Measurements from ENCODE around the gene CAMK1D. TPM values are rescaled to one million over a fixed set of nuclear protein-coding genes. Genes with fewer than 3 reads are reported as not detected.

CAMK1D gene
- total and polyA plus RNA-seq, 10 of the 15 experiments (the other 5 are each of a cell fraction or from before 2014, with no cell fraction given), result 2.1 to 35.5 (median 14.7) TPM

DNA sequence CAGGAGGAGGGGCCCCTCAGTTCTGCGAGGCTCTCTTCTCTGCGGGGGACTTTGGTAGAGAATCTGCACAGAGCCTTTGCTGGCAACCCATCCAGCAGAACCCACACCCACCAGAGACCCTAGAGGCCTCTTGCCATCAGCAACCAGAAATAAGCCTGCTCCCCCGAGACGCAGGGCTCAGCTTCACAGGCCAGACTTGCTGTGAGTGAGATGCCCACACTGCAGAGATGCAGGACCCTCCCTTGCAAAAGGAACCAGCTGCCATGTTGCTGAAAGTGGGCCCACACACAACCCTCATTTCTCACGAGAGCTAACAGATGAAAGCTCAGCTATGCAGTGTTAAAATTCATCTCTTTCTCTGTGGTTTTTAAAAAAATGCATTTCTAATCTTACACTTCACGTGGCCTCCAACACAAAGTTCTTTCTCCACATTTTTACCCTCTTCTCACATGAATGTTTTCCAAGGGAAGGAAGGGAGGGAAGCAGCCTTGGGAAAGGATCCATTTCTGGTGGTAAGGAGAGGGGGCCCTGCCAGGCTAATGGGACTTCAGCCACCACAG lies 480.6 kb downstream of the CAMK1D start (continued):
- TF ChIP-seq, protein P1, sequence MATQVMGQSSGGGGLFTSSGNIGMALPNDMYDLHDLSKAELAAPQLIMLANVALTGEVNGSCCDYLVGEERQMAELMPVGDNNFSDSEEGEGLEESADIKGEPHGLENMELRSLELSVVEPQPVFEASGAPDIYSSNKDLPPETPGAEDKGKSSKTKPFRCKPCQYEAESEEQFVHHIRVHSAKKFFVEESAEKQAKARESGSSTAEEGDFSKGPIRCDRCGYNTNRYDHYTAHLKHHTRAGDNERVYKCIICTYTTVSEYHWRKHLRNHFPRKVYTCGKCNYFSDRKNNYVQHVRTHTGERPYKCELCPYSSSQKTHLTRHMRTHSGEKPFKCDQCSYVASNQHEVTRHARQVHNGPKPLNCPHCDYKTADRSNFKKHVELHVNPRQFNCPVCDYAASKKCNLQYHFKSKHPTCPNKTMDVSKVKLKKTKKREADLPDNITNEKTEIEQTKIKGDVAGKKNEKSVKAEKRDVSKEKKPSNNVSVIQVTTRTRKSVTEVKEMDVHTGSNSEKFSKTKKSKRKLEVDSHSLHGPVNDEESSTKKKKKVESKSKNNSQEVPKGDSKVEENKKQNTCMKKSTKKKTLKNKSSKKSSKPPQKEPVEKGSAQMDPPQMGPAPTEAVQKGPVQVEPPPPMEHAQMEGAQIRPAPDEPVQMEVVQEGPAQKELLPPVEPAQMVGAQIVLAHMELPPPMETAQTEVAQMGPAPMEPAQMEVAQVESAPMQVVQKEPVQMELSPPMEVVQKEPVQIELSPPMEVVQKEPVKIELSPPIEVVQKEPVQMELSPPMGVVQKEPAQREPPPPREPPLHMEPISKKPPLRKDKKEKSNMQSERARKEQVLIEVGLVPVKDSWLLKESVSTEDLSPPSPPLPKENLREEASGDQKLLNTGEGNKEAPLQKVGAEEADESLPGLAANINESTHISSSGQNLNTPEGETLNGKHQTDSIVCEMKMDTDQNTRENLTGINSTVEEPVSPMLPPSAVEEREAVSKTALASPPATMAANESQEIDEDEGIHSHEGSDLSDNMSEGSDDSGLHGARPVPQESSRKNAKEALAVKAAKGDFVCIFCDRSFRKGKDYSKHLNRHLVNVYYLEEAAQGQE (IDR thresholded peaks at IDR 0.05; ENCODE audit: low read depth, low read length), result no peak
- no peak for TF ChIP-seq RFX5 (IDR thresholded peaks at IDR 0.05; ENCODE audit: low read depth, low read length)

DNA sequence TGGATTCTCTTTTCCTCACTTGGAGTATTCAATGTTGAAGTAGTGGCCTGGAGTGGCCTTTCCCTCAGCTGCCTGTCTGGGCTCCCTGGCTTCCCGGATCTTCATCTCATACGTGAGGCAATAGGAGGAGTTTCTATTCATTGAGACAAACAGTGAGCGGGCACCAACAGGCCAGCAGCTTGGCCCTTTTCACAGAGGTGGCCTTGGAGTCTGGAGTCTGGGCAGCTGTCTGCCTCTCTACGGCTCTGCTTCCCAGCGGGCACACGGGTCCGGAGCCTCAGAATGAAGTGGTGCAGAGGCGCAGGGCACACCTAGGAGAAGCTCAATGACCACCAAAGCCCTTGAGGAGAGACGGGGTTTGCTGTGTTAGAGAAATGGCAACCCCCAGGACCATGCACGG lies 482.7 kb downstream of the CAMK1D start:
- FAIRE-seq, result no peak
- BruUV-seq (replicated peaks), result no TSS peak
- TF ChIP-seq, protein P2, sequence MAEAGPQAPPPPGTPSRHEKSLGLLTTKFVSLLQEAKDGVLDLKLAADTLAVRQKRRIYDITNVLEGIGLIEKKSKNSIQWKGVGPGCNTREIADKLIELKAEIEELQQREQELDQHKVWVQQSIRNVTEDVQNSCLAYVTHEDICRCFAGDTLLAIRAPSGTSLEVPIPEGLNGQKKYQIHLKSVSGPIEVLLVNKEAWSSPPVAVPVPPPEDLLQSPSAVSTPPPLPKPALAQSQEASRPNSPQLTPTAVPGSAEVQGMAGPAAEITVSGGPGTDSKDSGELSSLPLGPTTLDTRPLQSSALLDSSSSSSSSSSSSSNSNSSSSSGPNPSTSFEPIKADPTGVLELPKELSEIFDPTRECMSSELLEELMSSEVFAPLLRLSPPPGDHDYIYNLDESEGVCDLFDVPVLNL (IDR thresholded peaks at IDR 0.05; ENCODE audit: low read depth, low read length), result no peak
- TF ChIP-seq GABPA (IDR thresholded peaks at IDR 0.05; ENCODE audit: low read depth) (no peak), FOS (IDR thresholded peaks at IDR 0.05; ENCODE audit: borderline replicate concordance, extremely low read depth, insufficient read length) (no peak), CHD1 (IDR thresholded peaks at IDR 0.05; ENCODE audit: low read depth, low read length) (no peak), SIX5 (IDR thresholded peaks at IDR 0.05; ENCODE audit: low read depth, low read length, severe bottlenecking) (no peak), NR2C2 (IDR thresholded peaks at IDR 0.05; ENCODE audit: borderline replicate concordance, control insufficient read depth, insufficient read length, low read depth) (no peak), ZZZ3 (IDR thresholded peaks at IDR 0.05; ENCODE audit: control insufficient read depth, insufficient read length, low read depth) (no peak), CBX5 (IDR thresholded peaks at IDR 0.05; ENCODE audit: low read depth) (no peak)
- TF ChIP-seq, protein P3, sequence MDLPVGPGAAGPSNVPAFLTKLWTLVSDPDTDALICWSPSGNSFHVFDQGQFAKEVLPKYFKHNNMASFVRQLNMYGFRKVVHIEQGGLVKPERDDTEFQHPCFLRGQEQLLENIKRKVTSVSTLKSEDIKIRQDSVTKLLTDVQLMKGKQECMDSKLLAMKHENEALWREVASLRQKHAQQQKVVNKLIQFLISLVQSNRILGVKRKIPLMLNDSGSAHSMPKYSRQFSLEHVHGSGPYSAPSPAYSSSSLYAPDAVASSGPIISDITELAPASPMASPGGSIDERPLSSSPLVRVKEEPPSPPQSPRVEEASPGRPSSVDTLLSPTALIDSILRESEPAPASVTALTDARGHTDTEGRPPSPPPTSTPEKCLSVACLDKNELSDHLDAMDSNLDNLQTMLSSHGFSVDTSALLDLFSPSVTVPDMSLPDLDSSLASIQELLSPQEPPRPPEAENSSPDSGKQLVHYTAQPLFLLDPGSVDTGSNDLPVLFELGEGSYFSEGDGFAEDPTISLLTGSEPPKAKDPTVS (IDR thresholded peaks at IDR 0.05; ENCODE audit: low read depth, low read length), result no peak
- TF ChIP-seq, protein P4, sequence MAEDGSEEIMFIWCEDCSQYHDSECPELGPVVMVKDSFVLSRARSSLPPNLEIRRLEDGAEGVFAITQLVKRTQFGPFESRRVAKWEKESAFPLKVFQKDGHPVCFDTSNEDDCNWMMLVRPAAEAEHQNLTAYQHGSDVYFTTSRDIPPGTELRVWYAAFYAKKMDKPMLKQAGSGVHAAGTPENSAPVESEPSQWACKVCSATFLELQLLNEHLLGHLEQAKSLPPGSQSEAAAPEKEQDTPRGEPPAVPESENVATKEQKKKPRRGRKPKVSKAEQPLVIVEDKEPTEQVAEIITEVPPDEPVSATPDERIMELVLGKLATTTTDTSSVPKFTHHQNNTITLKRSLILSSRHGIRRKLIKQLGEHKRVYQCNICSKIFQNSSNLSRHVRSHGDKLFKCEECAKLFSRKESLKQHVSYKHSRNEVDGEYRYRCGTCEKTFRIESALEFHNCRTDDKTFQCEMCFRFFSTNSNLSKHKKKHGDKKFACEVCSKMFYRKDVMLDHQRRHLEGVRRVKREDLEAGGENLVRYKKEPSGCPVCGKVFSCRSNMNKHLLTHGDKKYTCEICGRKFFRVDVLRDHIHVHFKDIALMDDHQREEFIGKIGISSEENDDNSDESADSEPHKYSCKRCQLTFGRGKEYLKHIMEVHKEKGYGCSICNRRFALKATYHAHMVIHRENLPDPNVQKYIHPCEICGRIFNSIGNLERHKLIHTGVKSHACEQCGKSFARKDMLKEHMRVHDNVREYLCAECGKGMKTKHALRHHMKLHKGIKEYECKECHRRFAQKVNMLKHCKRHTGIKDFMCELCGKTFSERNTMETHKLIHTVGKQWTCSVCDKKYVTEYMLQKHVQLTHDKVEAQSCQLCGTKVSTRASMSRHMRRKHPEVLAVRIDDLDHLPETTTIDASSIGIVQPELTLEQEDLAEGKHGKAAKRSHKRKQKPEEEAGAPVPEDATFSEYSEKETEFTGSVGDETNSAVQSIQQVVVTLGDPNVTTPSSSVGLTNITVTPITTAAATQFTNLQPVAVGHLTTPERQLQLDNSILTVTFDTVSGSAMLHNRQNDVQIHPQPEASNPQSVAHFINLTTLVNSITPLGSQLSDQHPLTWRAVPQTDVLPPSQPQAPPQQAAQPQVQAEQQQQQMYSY (CRISPR knock-in tag; IDR thresholded peaks at IDR 0.05), result no peak

More for the DNA sequence above, 482.7 kb downstream of the CAMK1D start:
- SMC1A ChIA-PET (ENCODE audit: uncharacterized antibody, unreplicated experiment), result no interaction called here
- DNase-seq (ENCODE audit: low read depth, low spot score) (no peak), ATAC-seq (no peak)
- H3K9me3 ChIP-seq (replicated peaks; ENCODE audit: control insufficient read depth, insufficient read depth, low read length), result no peaks in the 10 kb centered on the region
- H3K4me2 ChIP-seq (ENCODE audit: control insufficient read depth, insufficient read depth), result no peak overlapping the region
- no peaks in the 10 kb centered on the region for H3K27me3 ChIP-seq (replicated peaks in 1 of 2; ENCODE audit: control insufficient read depth in 2 of 2, insufficient read depth in 2 of 2, low read length in 1 of 2)
- RAD21 ChIA-PET (ENCODE audit: unreplicated experiment), result no interaction called here
- in situ Hi-C loops (cut with MboI) (no loop called here), intact Hi-C loops (cut with micrococcal nuclease; ENCODE audit: unreplicated experiment) (no loop called here)
- no peaks in the 10 kb centered on the region for H3K79me2 ChIP-seq (ENCODE audit: control insufficient read depth, insufficient read depth, low read length)
- POLR2A ChIA-PET, result no interaction called here
- CTCF ChIA-PET, result no interaction called here
- H3K36me3 ChIP-seq (ENCODE audit: control insufficient read depth in 2 of 2, insufficient read depth in 2 of 2, low read length in 1 of 2), result no peaks in the 10 kb centered on the region; a peak in 1 of 4 replicates
- no peak overlapping the region for H3K9ac ChIP-seq (ENCODE audit: control insufficient read depth, insufficient read depth, low read length)
- H3K4me1 ChIP-seq (ENCODE audit: control insufficient read depth, insufficient read depth, low read length), result no peaks in the 10 kb centered on the region
- H3K27ac ChIP-seq (ENCODE audit: control insufficient read depth, insufficient read depth), result no peak overlapping the region
- no peak overlapping the region for H2AFZ ChIP-seq (ENCODE audit: control insufficient read depth, low read depth, low read length)
- no peaks in the 10 kb centered on the region for H4K20me1 ChIP-seq (ENCODE audit: control insufficient read depth, insufficient read depth)
- no peak overlapping the region for H3K4me3 ChIP-seq
- 80% methylated on average over 10 of the region's 10 CpGs for WGBS (ENCODE audit: insufficient coverage, insufficient replicate concordance, low lambda C conversion rate, missing lambda C conversion rate)

All from GM12878 (cell line).